Trophoblast cell (in vitro differentiated cells and primary cell): ENCODE data around the gene MFGE8.

Experiments
- DNase-seq, 2 donors: peaks; one replicate each; pipeline ENCODE4 v3.0.0-alpha.2; 2016
- H2AFZ ChIP-seq: 2 replicates; pipeline ENCODE4 v1.6.1; 2013; ENCODE audit warnings: low read length, moderate library complexity, mild to moderate bottlenecking; ENCODE audit not compliant: insufficient read depth, poor library complexity
- H2AK5ac ChIP-seq: 2 replicates; pipeline ENCODE4 v1.6.1; 2013; ENCODE audit warnings: mild to moderate bottlenecking, low read length
- H2BK120ac ChIP-seq: 2 replicates; pipeline ENCODE4 v1.6.1; 2013; ENCODE audit warnings: low read length, mild to moderate bottlenecking, moderate library complexity; ENCODE audit not compliant: insufficient read depth, poor library complexity
- H2BK12ac ChIP-seq: 2 replicates; pipeline ENCODE4 v1.6.1; 2013; ENCODE audit warnings: mild to moderate bottlenecking, low read length, moderate library complexity
- H2BK5ac ChIP-seq: 2 replicates; pipeline ENCODE4 v1.6.1; 2013; ENCODE audit warnings: low read length, low read depth, moderate library complexity, mild to moderate bottlenecking; ENCODE audit not compliant: poor library complexity
- H3K14ac ChIP-seq: 2 replicates; pipeline ENCODE4 v1.6.1; 2013; ENCODE audit warnings: mild to moderate bottlenecking, low read length
- H3K18ac ChIP-seq: 2 replicates; pipeline ENCODE4 v1.6.1; 2013; ENCODE audit warnings: mild to moderate bottlenecking, low read length
- H3K23ac ChIP-seq: 2 replicates; pipeline ENCODE4 v1.6.1; 2013; ENCODE audit warnings: low read length
- H3K27ac ChIP-seq: 2 replicates; pipeline ENCODE4 v1.5.1; 2013; ENCODE audit warnings: low read depth, mild to moderate bottlenecking, inconsistent platforms, low read length, moderate library complexity
- H3K27me3 ChIP-seq: 2 replicates; pipeline ENCODE4 v1.6.1; 2013; ENCODE audit warnings: inconsistent platforms, mild to moderate bottlenecking, low read length, moderate library complexity; ENCODE audit not compliant: insufficient read depth
- H3K36me3 ChIP-seq, 2 experiments: 1 replicate in 1 of 2; 2 replicates in 1 of 2; pipeline ENCODE4 v1.6.1; 2013; ENCODE audit warnings: low read length in 2 of 2, mild to moderate bottlenecking in 2 of 2, moderate library complexity in 1 of 2; ENCODE audit not compliant: insufficient read depth in 2 of 2, control insufficient read depth in 1 of 2
- H3K4ac ChIP-seq: 2 replicates; pipeline ENCODE4 v1.6.1; 2013; ENCODE audit warnings: low read depth, mild to moderate bottlenecking, low read length, moderate library complexity
- H3K4me1 ChIP-seq, 2 experiments: 1 replicate in 1 of 2; 2 replicates in 1 of 2; pipeline ENCODE4 v1.6.1; 2013; ENCODE audit warnings: low read length in 2 of 2, mild to moderate bottlenecking in 2 of 2, moderate library complexity in 1 of 2; ENCODE audit not compliant: insufficient read depth in 2 of 2, control insufficient read depth in 1 of 2
- H3K4me2 ChIP-seq: 2 replicates; pipeline ENCODE4 v1.6.1; 2013; ENCODE audit warnings: inconsistent platforms, mild to moderate bottlenecking, low read length, moderate library complexity
- H3K4me3 ChIP-seq: 2 replicates; pipeline ENCODE4 v1.5.1; 2013; ENCODE audit warnings: mild to moderate bottlenecking, low read depth, low read length, inconsistent platforms
- H3K79me1 ChIP-seq: one replicate; pipeline ENCODE4 v1.6.1; 2013; ENCODE audit warnings: low read length
- H3K79me2 ChIP-seq: 2 replicates; pipeline ENCODE4 v1.6.1; 2013; ENCODE audit warnings: low read length, mild to moderate bottlenecking; ENCODE audit not compliant: control insufficient read depth, insufficient read depth, poor library complexity
- H3K9ac ChIP-seq: 2 replicates; pipeline ENCODE4 v1.6.1; 2013; ENCODE audit warnings: mild to moderate bottlenecking, low read length
- H3K9me3 ChIP-seq: 2 replicates; pipeline ENCODE4 v1.6.1; 2013; ENCODE audit warnings: low read depth, mild to moderate bottlenecking, control low read depth, inconsistent platforms, low read length; ENCODE audit not compliant: insufficient read depth
- H4K12ac ChIP-seq: 2 replicates; pipeline ENCODE4 v1.6.1; 2013; ENCODE audit warnings: low read depth, mild to moderate bottlenecking, low read length, moderate library complexity
- H4K8ac ChIP-seq: 2 replicates; pipeline ENCODE4 v1.6.1; 2013; ENCODE audit warnings: low read depth, mild to moderate bottlenecking, low read length, moderate library complexity
- H4K91ac ChIP-seq: one replicate; pipeline ENCODE4 v1.6.1; 2013; ENCODE audit warnings: low read depth, mild to moderate bottlenecking, low read length, moderate library complexity
- WGBS: extraction: QIAGEN DNeasy Blood & Tissue Kit; methylation state at CpG from one replicate; pipeline ENCODE4 v1.1.7; 2013; ENCODE audit warnings: missing lambda C conversion rate; ENCODE audit not compliant: insufficient read length, insufficient coverage; ENCODE audit errors: extremely low coverage; 5-methylcytosine and 5-hydroxymethylcytosine counted together

Gene MFGE8

DNA sequence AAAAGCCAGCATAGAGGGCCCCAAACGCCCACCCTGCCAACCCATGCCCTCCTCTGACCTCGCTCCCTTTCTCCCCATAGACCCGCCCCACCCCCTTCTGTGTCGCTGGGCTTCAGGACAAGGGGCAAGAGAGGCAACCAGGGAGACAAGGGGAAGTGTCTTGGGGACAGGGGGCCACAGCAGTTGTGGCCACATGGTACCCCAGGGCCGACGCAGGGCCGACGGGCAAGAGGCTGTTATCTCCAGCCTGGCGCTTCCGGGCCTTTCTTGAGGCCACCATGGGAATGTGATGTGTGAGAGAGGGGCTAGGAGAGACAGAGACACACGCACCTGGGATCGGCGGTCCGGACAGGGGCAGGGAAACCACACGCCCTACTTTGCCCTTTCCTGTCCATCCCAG, 14.4 kb downstream of the MFGE8 start:
- DNase-seq = no peak
- H4K8ac ChIP-seq = no peak overlapping the region
- peak overlapping the region; percentile 8 for H2BK12ac ChIP-seq
- peaks cover 40 to 46% of the 10 kb centered on the region in 2 experiments for H3K36me3 ChIP-seq
- H3K9ac ChIP-seq = no peak overlapping the region
- no CpG with 5 or more reads among the region's 15 CpGs for WGBS
- H2BK5ac ChIP-seq = no peak overlapping the region
- H2BK120ac ChIP-seq = no peak overlapping the region
- H3K79me2 ChIP-seq = peaks cover 4% of the 10 kb centered on the region
- H4K12ac ChIP-seq = no peak overlapping the region
- H3K27ac ChIP-seq = no peak overlapping the region
- peaks cover 5% of the 10 kb centered on the region for H3K27me3 ChIP-seq
- peaks cover 14 to 42% of the 10 kb centered on the region in 2 experiments for H3K4me1 ChIP-seq
- peaks cover 9% of the 10 kb centered on the region for H3K79me1 ChIP-seq
- H3K4me2 ChIP-seq = no peak overlapping the region
- no peak overlapping the region for H3K4ac ChIP-seq
- no peak overlapping the region for H3K14ac ChIP-seq
- H4K91ac ChIP-seq = no peak overlapping the region
- H3K4me3 ChIP-seq = no peak overlapping the region
- H2AFZ ChIP-seq = no peak overlapping the region
- no peak overlapping the region for H3K23ac ChIP-seq
- H3K18ac ChIP-seq = no peak overlapping the region
- no peak overlapping the region for H2AK5ac ChIP-seq
- no peaks in the 10 kb centered on the region for H3K9me3 ChIP-seq

DNA sequence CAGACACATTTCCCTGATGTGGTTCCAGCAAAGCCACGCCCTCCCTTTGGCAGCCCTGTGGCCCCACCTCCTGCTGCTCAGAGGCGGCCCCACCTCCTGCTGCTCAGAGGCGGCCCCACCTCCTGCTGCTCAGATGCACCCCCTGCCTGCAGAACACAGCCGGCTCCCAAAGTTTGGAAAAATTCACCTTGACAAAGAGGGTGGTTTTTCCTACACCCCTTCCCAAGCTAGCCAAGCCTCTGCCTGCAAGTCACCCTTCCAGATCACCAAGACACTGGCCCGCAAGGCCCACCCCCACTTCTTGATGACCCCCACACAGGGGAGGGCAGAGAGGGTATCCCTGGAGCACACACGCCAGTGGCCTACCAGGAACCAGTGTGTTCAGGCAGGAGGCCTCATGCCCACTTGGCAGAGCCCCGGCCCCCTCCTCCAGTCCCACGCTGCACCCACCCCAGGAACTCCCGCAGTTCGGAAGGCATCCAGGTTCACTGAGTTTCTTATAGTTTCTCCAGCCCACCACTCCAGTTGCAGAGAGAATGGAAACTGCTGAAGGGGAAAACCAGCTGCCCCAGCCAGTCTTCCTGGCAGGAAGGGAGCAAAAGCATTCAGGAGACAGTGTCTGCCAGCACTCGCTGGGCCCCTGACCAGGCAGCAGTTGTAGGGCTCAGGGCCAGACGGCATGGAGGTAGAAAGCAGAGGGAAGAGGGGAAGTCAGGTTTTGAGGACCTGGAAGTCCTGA, 15.6 kb downstream of the MFGE8 start:
- Histone ChIP-seq H3K4me1 (peaks cover 14 to 42% of the 10 kb centered on the region in 2 experiments), H3K36me3 (peaks cover 32 to 40% of the 10 kb centered on the region in 2 experiments), H2BK5ac (no peak overlapping the region), H3K4ac (no peak overlapping the region), H2AK5ac (no peak overlapping the region), H3K79me2 (peaks cover 4% of the 10 kb centered on the region), H2BK120ac (no peak overlapping the region), H2BK12ac (peak overlapping the region; percentile 45), H3K79me1 (peaks cover 9% of the 10 kb centered on the region), H3K14ac (no peak overlapping the region), H4K12ac (no peak overlapping the region), H4K91ac (no peak overlapping the region), H3K4me3 (no peak overlapping the region), H3K4me2 (no peak overlapping the region), H2AFZ (no peak overlapping the region), H3K18ac (no peak overlapping the region), H3K9ac (no peak overlapping the region), H3K27ac (no peak overlapping the region), H3K9me3 (no peaks in the 10 kb centered on the region), H4K8ac (no peak overlapping the region), H3K23ac (no peak overlapping the region), H3K27me3 (peaks cover 5% of the 10 kb centered on the region)
- DNase-seq = peak; percentile 27 to 57
- no CpG with 5 or more reads among the region's 12 CpGs for WGBS

GRCh38 chr15:88897142-88897455, 16.1 kb downstream of the MFGE8 start:
- H4K91ac ChIP-seq = no peak overlapping the region
- H3K27ac ChIP-seq = no peak overlapping the region
- no peak overlapping the region for H3K23ac ChIP-seq
- no peak overlapping the region for H2BK5ac ChIP-seq
- no peak overlapping the region for H4K8ac ChIP-seq
- no peak overlapping the region for H2AFZ ChIP-seq
- no peak overlapping the region for H4K12ac ChIP-seq
- WGBS = no CpG with 5 or more reads among the region's 8 CpGs
- H2AK5ac ChIP-seq = no peak overlapping the region
- H3K79me1 ChIP-seq = peaks cover 9% of the 10 kb centered on the region
- H3K4me1 ChIP-seq = peaks cover 14 to 42% of the 10 kb centered on the region in 2 experiments
- no peaks in the 10 kb centered on the region for H3K9me3 ChIP-seq
- H3K4me3 ChIP-seq = no peak overlapping the region
- H3K79me2 ChIP-seq = peaks cover 4% of the 10 kb centered on the region
- no peak overlapping the region for H2BK12ac ChIP-seq
- no peak for DNase-seq
- no peak overlapping the region for H2BK120ac ChIP-seq
- H3K4me2 ChIP-seq = no peak overlapping the region
- H3K36me3 ChIP-seq = peaks cover 27 to 36% of the 10 kb centered on the region in 2 experiments
- no peak overlapping the region for H3K18ac ChIP-seq
- peaks cover 5% of the 10 kb centered on the region for H3K27me3 ChIP-seq
- no peak overlapping the region for H3K14ac ChIP-seq
- no peak overlapping the region for H3K9ac ChIP-seq
- no peak overlapping the region for H3K4ac ChIP-seq

DNA sequence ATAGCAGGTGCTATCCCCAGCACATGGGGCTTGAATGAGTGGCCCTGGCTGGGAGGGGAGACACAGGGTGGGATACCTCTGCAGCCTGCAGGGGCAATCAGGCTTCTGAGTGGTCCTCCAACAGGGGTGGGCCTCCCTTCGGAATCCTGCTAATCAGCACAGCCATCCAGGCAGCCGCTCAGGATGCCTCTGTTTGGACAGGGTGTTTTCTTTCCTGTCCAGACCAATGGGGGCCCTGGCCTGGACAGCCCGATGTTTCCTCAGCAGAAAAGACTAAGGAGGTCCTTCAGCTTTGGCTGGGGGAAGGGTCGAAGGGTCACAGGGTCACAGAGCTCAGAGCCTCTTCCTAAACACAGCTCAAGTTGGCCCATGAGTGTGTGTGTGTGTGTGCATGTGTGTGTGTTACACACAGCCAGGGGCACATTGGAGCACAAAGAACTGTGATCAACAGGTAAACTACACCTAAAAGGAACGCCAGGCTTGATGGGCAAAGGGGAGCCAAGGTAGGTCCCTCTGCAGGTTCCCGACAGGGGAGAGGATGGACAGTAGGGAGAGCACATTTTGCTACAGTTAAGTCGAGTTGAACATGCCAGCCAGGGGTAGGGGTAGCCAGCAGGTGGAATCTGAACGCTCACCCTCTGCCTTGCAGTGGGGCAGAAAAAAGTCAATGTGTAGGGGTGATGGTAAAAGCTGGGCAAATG, 16.7 kb downstream of the MFGE8 start:
- H2BK120ac ChIP-seq = no peak overlapping the region
- no peak overlapping the region for H3K9ac ChIP-seq
- H3K79me1 ChIP-seq = peaks cover 9% of the 10 kb centered on the region
- H3K18ac ChIP-seq = no peak overlapping the region
- H3K79me2 ChIP-seq = peaks cover 4% of the 10 kb centered on the region
- no peak overlapping the region for H4K12ac ChIP-seq
- peaks cover 14 to 39% of the 10 kb centered on the region in 2 experiments for H3K4me1 ChIP-seq
- no peak overlapping the region for H2BK12ac ChIP-seq
- H3K4ac ChIP-seq = no peak overlapping the region
- H3K9me3 ChIP-seq = no peaks in the 10 kb centered on the region
- no peak overlapping the region for H3K23ac ChIP-seq
- no peak overlapping the region for H3K27ac ChIP-seq
- peaks cover 5% of the 10 kb centered on the region for H3K27me3 ChIP-seq
- H2AFZ ChIP-seq = no peak overlapping the region
- no peak overlapping the region for H4K8ac ChIP-seq
- H3K4me2 ChIP-seq = no peak overlapping the region
- H4K91ac ChIP-seq = no peak overlapping the region
- no CpG with 5 or more reads among the region's 8 CpGs for WGBS
- peaks cover 22 to 31% of the 10 kb centered on the region in 2 experiments for H3K36me3 ChIP-seq
- no peak overlapping the region for H3K4me3 ChIP-seq
- no peak for DNase-seq
- no peak overlapping the region for H2BK5ac ChIP-seq
- H2AK5ac ChIP-seq = no peak overlapping the region
- no peak overlapping the region for H3K14ac ChIP-seq
